ELF-1 (cell line): ENCODE results near the gene ATG4D.

Experiments
- DNase-seq: peaks from one replicate; pipeline ENCODE4 v3.0.0-alpha.2; 2016; ENCODE audit warnings: low read depth, low spot score

The ATG4D gene

GRCh38 chr19:10543420-10544241, at the start of gene ATG4D:
Gene ATG4D (plus strand): TSS chr19:10543904. CDS start chr19:10544091, 187 bp downstream.
- DNase-seq = peak; percentile 71

GRCh38 chr19:10497371-10497770, 46.3 kb upstream of the ATG4D start:
- DNase-seq = no peak

- DNase-seq = no peak
Observed at GRCh38 chr19:10499550-10500246, 44.0 kb upstream of the ATG4D start.

- DNase-seq = peak; percentile 62
Observed at GRCh38 chr19:10500247-10500592, 43.5 kb upstream of the ATG4D start.

- peak; percentile 60 for DNase-seq
Observed at GRCh38 chr19:10501971-10502523, 41.7 kb upstream of the ATG4D start.

GRCh38 chr19:10502524-10503001, 41.1 kb upstream of the ATG4D start:
- DNase-seq = peak; percentile 84

GRCh38 chr19:10503002-10503789, 40.5 kb upstream of the ATG4D start, which contains the start of gene KEAP1:
Gene KEAP1 (minus strand): TSS chr19:10503356. CDS start chr19:10500033, 3,323 bp downstream.
- DNase-seq = peak; percentile 57

GRCh38 chr19:10505583-10506229, 38.0 kb upstream of the ATG4D start:
- DNase-seq = peak; percentile 79

GRCh38 chr19:10508036-10508435, 35.7 kb upstream of the ATG4D start:
- DNase-seq = no peak

- no peak for DNase-seq
Observed at GRCh38 chr19:10508707-10509106, 35.0 kb upstream of the ATG4D start.

- DNase-seq = peak; percentile 56
Observed at GRCh38 chr19:10510301-10510802, 33.4 kb upstream of the ATG4D start.

- DNase-seq = peak; percentile 59
Observed at GRCh38 chr19:10513223-10513622, 30.5 kb upstream of the ATG4D start.

GRCh38 chr19:10514211-10515145, 29.2 kb upstream of the ATG4D start:
- DNase-seq = peak; percentile 64

GRCh38 chr19:10516064-10516385, 27.7 kb upstream of the ATG4D start:
- DNase-seq = no peak

- no peak for DNase-seq
Observed at GRCh38 chr19:10516671-10517286, 26.9 kb upstream of the ATG4D start.

GRCh38 chr19:10517361-10517759, 26.3 kb upstream of the ATG4D start, which contains the start of gene S1PR5:
Gene S1PR5 (minus strand): TSS chr19:10517447. CDS start chr19:10515011, 2,436 bp downstream.
- peak; percentile 62 for DNase-seq

- DNase-seq = peak; percentile 69
Observed at GRCh38 chr19:10517760-10518443, 25.8 kb upstream of the ATG4D start.

- DNase-seq = no peak
Observed at GRCh38 chr19:10518444-10519361, 25.0 kb upstream of the ATG4D start.
